Type B pancreatic cell (in vitro differentiated cells): ENCODE measurements around the gene BNIP2. TPM values are rescaled to one million over a fixed set of nuclear protein-coding genes. Genes with fewer than 3 reads are reported as not detected.

ENCODE experiments used
- DNase-seq: peaks from one replicate; pipeline ENCODE4 v3.0.0; 2021; ENCODE audit warnings: mixed read lengths; ENCODE audit not compliant: unreplicated experiment; ENCODE audit errors: extremely low spot score
- H3K27ac Mint-ChIP-seq: 2 replicates; pipeline ENCODE4 v1.8.0; 2021; ENCODE audit warnings: mild to moderate bottlenecking, mixed read lengths
- H3K27me3 Mint-ChIP-seq: 2 replicates; pipeline ENCODE4 v1.8.0; 2021; ENCODE audit warnings: mixed read lengths
- H3K36me3 Mint-ChIP-seq: 2 replicates; pipeline ENCODE4 v1.8.0; 2021; ENCODE audit warnings: mixed read lengths
- H3K4me1 Mint-ChIP-seq: one replicate; pipeline ENCODE4 v1.8.0; 2021; ENCODE audit warnings: mixed read lengths; ENCODE audit not compliant: unreplicated experiment
- H3K4me3 Mint-ChIP-seq: 2 replicates; pipeline ENCODE4 v1.8.0; 2021; ENCODE audit warnings: mild to moderate bottlenecking, mixed read lengths
- H3K9me3 Mint-ChIP-seq: 2 replicates; pipeline ENCODE4 v1.8.0; 2021; ENCODE audit warnings: mixed read lengths
- long read RNA-seq: library from polyadenylated mRNA; unstranded; transcript quantifications from one replicate; pipeline ENCODE4 v2.0.0, GENCODE V29; 2020
- total RNA-seq: library from RNA; stranded (reverse); gene quantifications from 2 replicates; pipeline ENCODE4 v1.2.1, GENCODE V29; 2021; ENCODE audit warnings: low replicate concordance
- TF ChIP-seq, protein P1 (sequence below): fragments of 200-600 bp; sonication (generic); conservative IDR thresholded peaks from 2 replicates; pipeline ENCODE4 v1.5.0; 2021; ENCODE audit warnings: antibody characterized with exemption, mild to moderate bottlenecking

The BNIP2 gene
- 37.6 and 48.9 TPM in 2 replicates for total RNA-seq
- long read RNA-seq, full-length matches to known transcripts, result 73 of 88 reads
- long read RNA-seq, partial matches to known transcripts, result 9 of 88 reads
- long read RNA-seq, other reads (novel, unspliced or antisense), result 6 of 88 reads

GRCh38 chr15:59688782-59689625 is at the start of gene BNIP2:
Gene BNIP2, minus strand, starts transcription at chr15:59689320. Its CDS starts 6,863 bp downstream, at chr15:59682457.
- TF ChIP-seq, protein P1, sequence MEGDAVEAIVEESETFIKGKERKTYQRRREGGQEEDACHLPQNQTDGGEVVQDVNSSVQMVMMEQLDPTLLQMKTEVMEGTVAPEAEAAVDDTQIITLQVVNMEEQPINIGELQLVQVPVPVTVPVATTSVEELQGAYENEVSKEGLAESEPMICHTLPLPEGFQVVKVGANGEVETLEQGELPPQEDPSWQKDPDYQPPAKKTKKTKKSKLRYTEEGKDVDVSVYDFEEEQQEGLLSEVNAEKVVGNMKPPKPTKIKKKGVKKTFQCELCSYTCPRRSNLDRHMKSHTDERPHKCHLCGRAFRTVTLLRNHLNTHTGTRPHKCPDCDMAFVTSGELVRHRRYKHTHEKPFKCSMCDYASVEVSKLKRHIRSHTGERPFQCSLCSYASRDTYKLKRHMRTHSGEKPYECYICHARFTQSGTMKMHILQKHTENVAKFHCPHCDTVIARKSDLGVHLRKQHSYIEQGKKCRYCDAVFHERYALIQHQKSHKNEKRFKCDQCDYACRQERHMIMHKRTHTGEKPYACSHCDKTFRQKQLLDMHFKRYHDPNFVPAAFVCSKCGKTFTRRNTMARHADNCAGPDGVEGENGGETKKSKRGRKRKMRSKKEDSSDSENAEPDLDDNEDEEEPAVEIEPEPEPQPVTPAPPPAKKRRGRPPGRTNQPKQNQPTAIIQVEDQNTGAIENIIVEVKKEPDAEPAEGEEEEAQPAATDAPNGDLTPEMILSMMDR, result no peak
- H3K9me3 Mint-ChIP-seq, result no peaks in the 10 kb centered on the region
- peak within 1 kb of the TSS; percentile 99 for H3K4me3 Mint-ChIP-seq
- H3K27me3 Mint-ChIP-seq, result no peaks in the 10 kb centered on the region
- H3K4me1 Mint-ChIP-seq, result peaks cover 23% of the 10 kb centered on the region
- peak; percentile 99 for DNase-seq
- peak within 1 kb of the TSS; percentile 100 for H3K27ac Mint-ChIP-seq
- H3K36me3 Mint-ChIP-seq, result peaks cover 18% of the 10 kb centered on the region

DNA sequence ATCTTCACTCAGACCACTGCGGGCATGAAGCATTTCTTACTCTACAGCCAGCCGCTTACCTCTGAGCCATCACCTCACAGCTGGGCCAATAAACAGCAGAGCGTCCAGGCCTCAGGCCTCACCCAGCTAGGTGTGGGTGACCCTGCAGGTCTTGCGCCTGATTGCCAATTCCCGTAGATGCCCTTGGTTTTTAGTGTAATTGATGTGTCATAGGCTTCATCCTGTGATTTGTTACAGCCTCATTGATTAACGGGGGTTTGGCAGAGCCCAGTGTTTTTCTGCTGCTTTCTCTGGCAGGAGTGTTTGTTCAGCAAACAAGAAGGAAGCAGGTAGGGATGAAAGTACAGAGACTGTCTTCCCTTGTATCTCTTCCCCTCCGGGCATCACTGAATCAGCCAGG is 49.6 kb upstream of the BNIP2 start:
- TF ChIP-seq, protein P1, result no peak
- H3K36me3 Mint-ChIP-seq, result no peaks in the 10 kb centered on the region
- no peaks in the 10 kb centered on the region for H3K4me1 Mint-ChIP-seq
- peaks cover 16% of the 10 kb centered on the region for H3K27me3 Mint-ChIP-seq
- DNase-seq, result no peak
- no peak overlapping the region for H3K27ac Mint-ChIP-seq
- H3K9me3 Mint-ChIP-seq, result peaks cover under 1% of the 10 kb centered on the region
- no peak overlapping the region for H3K4me3 Mint-ChIP-seq

GRCh38 chr15:59736181-59736580 is 47.1 kb upstream of the BNIP2 start:
- no peak overlapping the region for H3K4me3 Mint-ChIP-seq
- H3K9me3 Mint-ChIP-seq, result no peaks in the 10 kb centered on the region
- DNase-seq, result no peak
- H3K27ac Mint-ChIP-seq, result no peak overlapping the region
- H3K36me3 Mint-ChIP-seq, result no peaks in the 10 kb centered on the region
- peaks cover 18% of the 10 kb centered on the region for H3K27me3 Mint-ChIP-seq
- H3K4me1 Mint-ChIP-seq, result no peaks in the 10 kb centered on the region
- TF ChIP-seq, protein P1, result no peak

GRCh38 chr15:59725151-59725486 is 36.0 kb upstream of the BNIP2 start:
- Mint-ChIP-seq H3K36me3 (no peaks in the 10 kb centered on the region), H3K27ac (no peak overlapping the region), H3K4me1 (peaks cover 19% of the 10 kb centered on the region), H3K27me3 (peaks cover 29% of the 10 kb centered on the region), H3K4me3 (no peak overlapping the region), H3K9me3 (no peaks in the 10 kb centered on the region)
- TF ChIP-seq, protein P1, result peak; percentile 8
- no peak for DNase-seq

DNA sequence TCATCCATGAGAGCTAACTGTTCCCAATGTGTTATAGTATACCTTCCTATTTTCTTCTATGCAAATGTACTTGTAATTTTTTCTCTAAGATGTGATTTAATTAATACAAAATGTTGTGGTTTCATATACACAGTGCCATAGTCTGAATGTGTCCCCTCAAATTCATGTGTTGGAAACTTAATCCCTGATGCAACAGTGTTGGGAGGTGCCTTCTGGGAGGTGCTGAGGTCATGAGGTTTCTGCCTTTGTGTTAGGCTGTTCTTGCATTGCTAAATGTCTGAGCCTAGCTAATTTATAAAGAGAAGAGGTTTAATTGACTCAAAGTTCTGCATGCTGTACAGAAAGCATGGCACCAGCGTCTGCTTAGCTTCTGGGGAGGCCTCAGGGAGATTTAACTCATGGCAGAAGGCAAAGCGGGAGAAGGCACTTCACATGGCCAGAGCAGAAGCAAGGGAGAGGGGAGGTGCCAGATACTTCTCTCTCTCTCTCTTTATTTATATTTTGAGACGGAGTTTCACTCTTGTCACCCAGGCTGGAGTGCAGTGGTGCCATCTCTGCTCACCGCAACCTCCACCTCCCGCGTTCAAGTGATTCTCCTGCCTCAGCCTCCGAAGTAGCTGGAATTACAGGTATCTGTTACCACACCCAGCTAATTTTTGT is 34.7 kb upstream of the BNIP2 start:
- no peaks in the 10 kb centered on the region for H3K36me3 Mint-ChIP-seq
- H3K27me3 Mint-ChIP-seq, result peaks cover 16% of the 10 kb centered on the region
- DNase-seq, result no peak
- peaks cover 19% of the 10 kb centered on the region for H3K4me1 Mint-ChIP-seq
- no peak overlapping the region for H3K4me3 Mint-ChIP-seq
- TF ChIP-seq, protein P1, result no peak
- H3K27ac Mint-ChIP-seq, result no peak overlapping the region
- H3K9me3 Mint-ChIP-seq, result no peaks in the 10 kb centered on the region
